Testis (tissue), 3 donors: ENCODE data around the gene EIF4B. TPM values are rescaled to one million over a fixed set of nuclear protein-coding genes. Genes with fewer than 3 reads are reported as not detected.

ENCODE experiments used
- DNase-seq: peaks from one replicate; pipeline ENCODE4 v3.0.0-alpha.2; 2019
- H3K27ac ChIP-seq, 2 donors: fragments of 200-600 bp; sonication (generic); one replicate each; pipeline ENCODE4 v1.5.1; 2019
- H3K27me3 ChIP-seq: fragments of 200-600 bp; sonication (generic); one replicate; pipeline ENCODE4 v1.5.1; 2019
- H3K36me3 ChIP-seq: fragments of 200-600 bp; sonication (generic); one replicate; pipeline ENCODE4 v1.5.1; 2017; ENCODE audit warnings: low read depth; ENCODE audit errors: missing control alignments
- H3K4me1 ChIP-seq: fragments of 200-600 bp; sonication (generic); one replicate; pipeline ENCODE4 v1.5.1; 2019
- H3K4me3 ChIP-seq, 2 donors: fragments of 200-600 bp; sonication (generic); one replicate each; pipeline ENCODE4 v1.5.1; 2017 to 2019
- H3K9me3 ChIP-seq: fragments of 200-600 bp; sonication (generic); one replicate; pipeline ENCODE4 v1.5.1; 2017
- CTCF ChIP-seq, 3 experiments: fragments of 450-650 bp in 2 of 3; fragments of 200-600 bp in 1 of 3; sonication (generic) in 1 of 3; IDR thresholded peaks; one replicate each; pipeline ENCODE4 v1.5.1; 2016 to 2019; ENCODE audit warnings: antibody characterized with exemption in 3 of 3, mild to moderate bottlenecking in 2 of 3, moderate library complexity in 1 of 3
- POLR2A ChIP-seq: fragments of 450-650 bp; IDR thresholded peaks from one replicate; pipeline ENCODE4 v1.6.1; 2017; ENCODE audit warnings: antibody characterized with exemption, mild to moderate bottlenecking, moderate library complexity
- WGBS, 2 donors: methylation state at CpG; one replicate each; pipeline ENCODE4 v1.1.5; 2018; 5-methylcytosine and 5-hydroxymethylcytosine counted together
- intact Hi-C: fragments of 100-400 bp; cut with DNase I; formaldehyde crosslinking; loops from one replicate; pipeline ENCODE4 v1.15.1; 2023; ENCODE audit warnings: low total_unique reads
- polyA plus RNA-seq: library from polyadenylated mRNA; stranded (reverse); fragments of 350-450 nt; fragmentation: Illumina TruSeq; extraction: RNeasy Lipid Tissue Mini Kit (QIAGEN cat#74804); gene quantifications from one replicate; pipeline ENCODE4 v1.2.3, GENCODE V29; 2014; ENCODE audit warnings: low read depth, low replicate concordance; ENCODE audit not compliant: insufficient read depth
- total RNA-seq, 2 donors: library from RNA; depleted of rRNA; stranded (reverse); fragments of >200 nt; gene quantifications; one replicate each; pipeline ENCODE4 v1.2.3, GENCODE V29; 2016

The EIF4B gene
- total and polyA plus RNA-seq, 3 donors from 2014 or later: 219 to 305 (median 249) TPM

DNA sequence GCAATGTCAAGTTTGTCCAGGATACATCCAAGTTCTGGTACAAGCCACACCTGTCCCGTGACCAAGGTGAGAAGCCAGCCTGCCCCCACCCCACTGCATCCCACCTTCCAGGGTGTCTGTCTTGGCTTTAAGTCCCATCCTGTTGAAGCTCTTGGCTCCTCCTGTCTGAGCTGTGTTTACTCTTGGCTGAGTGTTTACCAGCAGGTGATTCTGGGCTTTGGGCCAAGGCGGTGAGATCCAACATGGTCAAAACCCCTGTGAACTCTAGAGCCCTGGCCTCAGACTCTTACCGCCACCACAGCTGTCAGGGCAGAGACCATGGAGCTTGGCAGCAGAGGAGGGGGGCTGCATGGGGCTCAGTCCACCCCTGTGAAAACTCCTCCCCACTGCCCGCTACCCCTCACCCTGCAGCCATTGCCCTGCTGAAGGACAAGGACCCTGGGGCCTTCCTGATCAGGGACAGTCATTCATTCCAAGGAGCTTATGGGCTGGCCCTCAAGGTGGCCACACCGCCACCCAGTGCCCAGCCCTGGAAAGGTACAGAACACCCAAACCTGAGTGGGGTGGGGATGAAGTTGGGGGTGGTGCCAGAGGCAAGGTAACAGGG is 55.3 kb downstream of the EIF4B start:
- Histone ChIP-seq H3K4me3 (no peak overlapping the region), H3K9me3 (no peaks in the 10 kb centered on the region), H3K4me1 (peaks cover 60% of the 10 kb centered on the region), H3K36me3 (no peaks in the 10 kb centered on the region), H3K27me3 (no peaks in the 10 kb centered on the region), H3K27ac (peak overlapping the region; percentile 9 to 86)
- TF ChIP-seq POLR2A (no peak), CTCF (IDR thresholded peaks at IDR 0.05) (no peak)
- 78 to 84% methylated on average over 4 to 5 of the region's 5 CpGs for WGBS, 2 donors
- DNase-seq: peak; percentile 20
- intact Hi-C loops: no loop called here

GRCh38 chr12:53062011-53062961 is 56.0 kb downstream of the EIF4B start:
- Histone ChIP-seq H3K36me3 (no peaks in the 10 kb centered on the region), H3K4me1 (peaks cover 64% of the 10 kb centered on the region), H3K27ac (peak overlapping the region; percentile 9 to 86), H3K4me3 (no peak overlapping the region), H3K9me3 (no peaks in the 10 kb centered on the region), H3K27me3 (no peaks in the 10 kb centered on the region)
- peak; percentile 14 for DNase-seq
- TF ChIP-seq POLR2A (no peak), CTCF (IDR thresholded peaks at IDR 0.05) (no peak)
- intact Hi-C loops: no loop called here
- 66 to 72% methylated on average over 14 to 20 of the region's 20 CpGs for WGBS, 2 donors

- WGBS, 2 donors: 66 to 75% methylated on average over 14 of the region's 14 CpGs
- Histone ChIP-seq H3K4me3 (no peak overlapping the region), H3K36me3 (no peaks in the 10 kb centered on the region), H3K27ac (peak overlapping the region; percentile 4 to 86), H3K4me1 (peaks cover 72% of the 10 kb centered on the region), H3K9me3 (no peaks in the 10 kb centered on the region), H3K27me3 (no peaks in the 10 kb centered on the region)
- intact Hi-C loops: no loop called here
- TF ChIP-seq POLR2A: no peak
- TF ChIP-seq CTCF (IDR thresholded peaks at IDR 0.05): no peak
- DNase-seq: peak; percentile 12
These were observed 56.9 kb downstream of the EIF4B start for GRCh38 chr12:53062977-53063707.

GRCh38 chr12:53063708-53064612 is 57.7 kb downstream of the EIF4B start:
- Histone ChIP-seq H3K4me3 (no peak overlapping the region), H3K27me3 (no peaks in the 10 kb centered on the region), H3K27ac (peak overlapping the region; percentile 4 to 86), H3K36me3 (no peaks in the 10 kb centered on the region), H3K9me3 (no peaks in the 10 kb centered on the region), H3K4me1 (peaks cover 80% of the 10 kb centered on the region)
- intact Hi-C loops: no loop called here
- 46 to 65% methylated on average over 13 of the region's 13 CpGs for WGBS, 2 donors
- peak; percentile 79 for DNase-seq
- TF ChIP-seq CTCF (IDR thresholded peaks at IDR 0.05): peak in 1 of 3 experiments; percentile 5
- no peak for TF ChIP-seq POLR2A
